HG03175 (cell line): ENCODE data around the gene DEGS2.
A peak's percentile ranks its signal among the peaks of the same experiment; 100 is the strongest.
"Not testable (repeated sequence)": the region's sequence is repeated elsewhere in the genome, so short reads cannot be mapped to it uniquely, and the experiment has no call there.

ENCODE experiments used
- ATAC-seq: cut with Tn5 transposase; IDR thresholded peaks from one replicate; pipeline ENCODE4 v1.9.1; 2021; ENCODE audit warnings: mild to moderate bottlenecking, moderate library complexity; ENCODE audit not compliant: unreplicated experiment

The DEGS2 gene

DNA sequence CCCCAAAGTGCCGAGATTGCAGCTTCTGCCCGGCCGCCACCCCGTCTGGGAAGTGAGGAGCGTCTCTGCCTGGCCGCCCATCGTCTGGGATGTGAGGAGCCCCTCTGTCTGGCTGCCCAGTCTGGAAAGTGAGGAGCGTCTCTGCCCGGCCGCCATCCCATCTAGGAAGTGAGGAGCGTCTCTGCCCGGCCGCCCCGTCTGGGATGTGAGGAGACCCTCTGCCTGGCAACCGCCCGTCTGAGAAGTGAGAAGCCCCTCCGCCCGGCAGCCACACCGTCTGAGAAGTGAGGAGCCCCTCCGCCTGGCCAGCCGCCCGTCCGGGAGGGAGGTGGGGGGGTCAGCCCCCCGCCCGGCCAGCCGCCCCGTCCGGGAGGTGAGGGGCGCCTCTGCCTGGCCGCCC lies 21.2 kb upstream of the DEGS2 start:
- ATAC-seq = not testable (repeated sequence)

DNA sequence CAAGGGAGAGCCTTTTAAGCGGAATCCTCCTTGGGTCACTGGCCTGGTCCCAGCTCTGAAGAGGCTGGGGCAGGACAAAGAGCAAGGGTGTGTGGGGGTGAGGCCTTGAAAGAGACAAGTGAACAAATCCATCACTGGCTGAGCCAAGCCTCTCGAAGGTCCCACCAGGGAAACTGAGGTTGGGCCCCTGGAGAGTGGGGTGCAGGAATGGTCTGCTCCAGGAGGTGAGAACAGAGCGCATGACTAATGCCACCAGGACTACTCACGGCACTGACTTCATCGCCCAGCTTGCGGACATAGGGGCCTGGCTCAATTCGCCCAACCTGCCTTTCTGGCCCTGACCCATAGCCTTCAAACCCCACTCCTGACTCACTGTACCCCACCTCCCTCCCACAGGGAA lies 19.2 kb upstream of the DEGS2 start:
- no peak for ATAC-seq

- no peak for ATAC-seq
Observed at GRCh38 chr14:100176811-100177327, 17.4 kb upstream of the DEGS2 start.

- no peak for ATAC-seq
Observed at GRCh38 chr14:100173353-100173752, 13.9 kb upstream of the DEGS2 start.

- no peak for ATAC-seq
Observed at GRCh38 chr14:100172811-100173210, 13.4 kb upstream of the DEGS2 start.

DNA sequence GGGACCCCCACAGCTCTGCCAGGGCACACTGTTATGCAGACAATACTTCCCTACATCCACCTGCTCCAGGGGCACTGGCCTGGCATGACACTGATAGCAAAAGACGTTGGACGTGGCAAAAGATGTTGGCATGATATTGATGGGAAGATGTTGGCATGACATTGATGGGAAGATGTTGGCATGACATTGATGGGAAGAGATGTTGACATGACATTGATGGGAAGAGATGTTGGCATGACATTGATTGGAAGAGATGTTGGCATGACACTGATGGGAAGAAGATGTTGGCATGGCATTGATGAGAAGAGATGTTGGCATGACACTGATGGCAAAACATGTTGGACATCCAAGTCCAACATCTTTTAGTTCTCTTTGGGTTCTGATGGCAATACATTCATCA lies 11.4 kb upstream of the DEGS2 start:
- ATAC-seq = no peak

DNA sequence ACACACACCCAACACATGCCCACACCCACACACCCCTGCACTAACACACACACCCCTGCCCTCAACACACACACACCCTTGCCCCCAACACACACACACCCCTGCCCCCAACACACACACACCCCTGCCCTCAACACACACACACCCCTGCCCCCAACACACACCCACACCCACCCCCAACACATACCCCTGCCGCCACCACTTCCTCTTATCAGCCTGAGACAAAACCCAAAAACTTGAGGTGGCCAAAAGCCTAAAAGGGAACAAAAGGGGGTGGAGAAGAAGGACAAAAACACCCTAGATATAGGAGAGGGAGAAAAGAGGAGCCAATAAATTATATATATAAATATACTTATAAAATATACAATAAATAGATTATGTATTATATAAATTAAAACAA lies 9.1 kb upstream of the DEGS2 start:
- no peak for ATAC-seq

DNA sequence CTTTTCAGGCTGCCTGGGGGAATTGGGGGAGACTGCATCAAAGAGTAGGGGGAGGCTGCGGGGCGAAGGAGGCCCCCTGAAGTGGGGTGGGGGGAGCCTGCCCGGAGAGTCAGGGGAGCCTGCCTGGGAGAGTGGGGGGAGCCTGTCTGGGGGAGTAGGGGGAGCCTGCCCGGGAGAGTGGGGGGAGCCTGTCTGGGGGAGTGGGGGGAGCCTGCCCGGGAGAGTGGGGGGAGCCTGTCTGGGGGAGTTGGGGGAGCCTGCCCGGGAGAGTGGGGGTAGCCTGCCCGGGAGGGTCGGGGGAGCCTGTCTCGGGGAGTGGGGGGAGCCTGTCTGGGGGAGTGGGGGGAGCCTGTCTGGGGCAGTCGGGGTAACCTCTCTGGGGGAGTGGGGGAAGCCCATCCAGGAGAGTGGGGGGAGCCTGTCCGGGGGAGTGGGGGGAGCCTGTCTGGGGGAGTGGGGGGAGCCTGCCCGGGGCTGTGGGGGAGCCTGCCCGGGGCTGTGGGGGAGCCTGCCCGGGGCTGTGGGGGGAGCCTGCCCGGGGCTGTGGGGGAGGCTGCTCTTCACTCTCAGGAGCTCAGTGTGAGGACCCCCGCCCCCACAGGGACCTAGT lies 6.5 kb upstream of the DEGS2 start:
- ATAC-seq = no peak

DNA sequence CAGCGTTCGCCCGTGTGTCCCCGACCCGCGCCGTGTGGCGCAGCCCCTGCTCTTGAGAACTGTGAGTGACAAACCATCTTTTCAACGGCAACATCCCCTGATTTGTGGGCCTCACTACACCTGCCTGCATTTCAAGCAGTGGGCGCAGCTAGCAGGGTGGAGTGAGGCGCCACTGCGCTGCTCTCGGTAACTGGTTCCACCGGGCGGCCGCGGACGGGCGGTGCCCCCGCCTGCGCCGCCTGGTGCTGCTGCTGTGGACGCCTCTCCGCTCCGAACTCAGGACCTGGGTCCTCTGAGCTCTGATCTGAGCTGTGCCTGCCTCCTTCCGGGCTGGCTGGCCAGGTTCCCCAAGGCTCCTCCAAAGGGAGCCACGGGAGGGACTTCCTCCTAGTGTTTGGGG lies 5.9 kb upstream of the DEGS2 start:
- ATAC-seq = no peak

DNA sequence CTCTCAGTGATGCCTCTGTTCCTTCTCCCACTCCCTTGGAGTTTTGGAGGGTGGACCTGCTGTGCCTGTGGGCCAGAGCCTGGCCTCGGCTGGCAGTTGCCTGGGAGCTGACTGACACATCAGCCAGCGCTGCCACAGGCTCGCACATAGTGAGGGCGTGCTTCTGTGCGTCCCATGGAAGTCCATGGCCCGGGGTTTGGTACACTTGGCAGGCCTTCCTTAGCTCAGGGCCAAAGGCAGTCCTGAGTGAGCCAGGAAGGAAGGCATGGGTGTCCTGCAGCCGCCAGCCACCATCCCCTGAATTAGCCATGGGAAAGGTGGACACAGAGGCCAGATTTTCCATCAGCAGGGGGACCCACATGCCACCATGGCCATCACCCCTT lies 1.1 kb upstream of the DEGS2 start:
- ATAC-seq = no peak

DNA sequence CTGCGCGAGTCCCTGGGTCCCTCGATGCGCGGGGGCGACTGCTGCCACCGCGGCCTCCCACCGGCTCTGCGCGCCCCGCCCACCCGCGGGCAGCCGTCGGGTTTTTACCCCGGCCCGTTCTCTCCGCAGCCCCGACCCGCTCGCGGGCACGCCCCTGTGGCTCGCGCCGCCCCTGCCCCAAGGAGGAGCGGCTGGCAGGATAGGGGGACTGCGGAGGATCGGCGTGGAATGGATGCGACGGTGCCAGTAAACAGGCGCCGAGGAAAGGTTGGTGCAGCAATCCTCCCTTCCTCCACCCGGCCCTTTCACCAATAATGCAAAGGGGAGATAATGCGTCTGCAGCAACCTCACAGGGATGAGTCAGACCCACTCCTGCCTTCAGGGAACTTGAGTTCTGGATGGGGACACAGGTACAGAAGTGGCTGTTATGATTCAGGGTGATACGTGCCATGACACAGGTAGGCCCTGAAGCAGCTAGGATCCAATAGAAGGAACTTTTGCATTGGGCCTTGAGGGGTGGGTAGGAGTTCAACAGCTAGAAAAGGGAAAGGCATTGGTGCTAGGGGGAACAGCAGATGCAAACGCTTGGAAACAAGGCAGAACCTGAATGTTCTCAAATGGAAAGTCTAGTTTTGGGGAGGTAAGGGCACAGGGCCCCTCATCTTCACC lies 554 bp upstream of the DEGS2 start:
- peak; percentile 14 for ATAC-seq

DNA sequence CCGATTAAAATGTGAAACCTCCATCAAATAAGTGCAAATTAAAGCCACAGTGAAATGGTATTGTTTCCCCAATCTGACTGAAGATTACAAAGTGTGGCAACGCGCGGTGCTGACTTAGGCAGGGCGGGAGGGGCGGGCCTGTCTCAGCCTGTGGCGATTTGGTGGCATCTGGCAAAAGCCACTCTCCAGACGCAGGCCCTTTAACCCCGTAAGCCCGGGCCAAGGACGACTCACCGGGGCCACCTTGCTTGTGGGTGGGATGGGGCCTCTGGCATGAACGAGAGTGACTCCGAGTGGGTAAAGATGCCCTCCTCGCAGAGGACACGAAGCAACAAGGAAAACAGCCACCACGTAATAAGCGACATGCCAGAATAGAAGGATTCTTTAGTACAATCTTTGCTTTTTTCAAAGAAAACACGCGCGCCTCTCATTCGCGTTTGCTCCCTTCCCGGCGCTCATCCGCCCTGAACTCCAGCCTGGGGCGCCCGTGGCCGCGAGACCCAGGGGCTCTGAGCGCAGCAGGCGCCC lies 815 bp downstream of the DEGS2 start:
- ATAC-seq = no peak

DNA sequence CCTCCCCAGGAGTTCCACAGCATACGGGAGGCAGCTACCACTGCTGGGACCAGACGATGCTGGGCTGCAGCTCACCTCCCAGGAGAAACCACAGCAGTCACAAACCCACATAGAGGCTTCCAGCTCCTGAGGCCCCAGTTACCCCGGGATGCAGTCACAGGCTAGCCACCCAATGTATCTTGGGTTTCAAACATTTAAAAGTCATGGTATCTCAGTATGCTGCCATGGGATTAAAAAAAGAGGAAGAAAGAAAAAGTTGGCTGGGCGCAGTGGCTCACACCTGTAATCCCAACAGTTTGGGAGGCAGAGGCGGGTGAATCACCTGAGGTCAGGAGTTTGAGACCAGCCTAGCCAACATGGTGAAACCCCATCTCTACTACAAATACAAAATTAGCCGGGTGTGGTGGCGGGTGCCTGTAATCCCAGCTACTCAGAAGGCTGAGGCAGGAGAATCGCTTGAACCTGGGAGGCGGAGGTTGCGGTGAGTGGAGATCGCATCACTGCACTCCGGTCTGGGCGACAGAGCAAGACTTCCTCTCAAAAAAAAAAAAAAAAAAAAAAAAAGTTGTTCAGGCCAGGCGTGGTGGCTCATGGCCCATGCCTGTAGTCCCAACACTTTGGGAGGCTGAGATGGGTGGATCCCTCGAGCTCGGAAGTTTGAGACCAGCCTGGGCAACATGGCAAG lies 1.8 kb downstream of the DEGS2 start:
- peak; percentile 32 for ATAC-seq

- no peak for ATAC-seq
Observed at GRCh38 chr14:100156776-100157175, 2.7 kb downstream of the DEGS2 start.

DNA sequence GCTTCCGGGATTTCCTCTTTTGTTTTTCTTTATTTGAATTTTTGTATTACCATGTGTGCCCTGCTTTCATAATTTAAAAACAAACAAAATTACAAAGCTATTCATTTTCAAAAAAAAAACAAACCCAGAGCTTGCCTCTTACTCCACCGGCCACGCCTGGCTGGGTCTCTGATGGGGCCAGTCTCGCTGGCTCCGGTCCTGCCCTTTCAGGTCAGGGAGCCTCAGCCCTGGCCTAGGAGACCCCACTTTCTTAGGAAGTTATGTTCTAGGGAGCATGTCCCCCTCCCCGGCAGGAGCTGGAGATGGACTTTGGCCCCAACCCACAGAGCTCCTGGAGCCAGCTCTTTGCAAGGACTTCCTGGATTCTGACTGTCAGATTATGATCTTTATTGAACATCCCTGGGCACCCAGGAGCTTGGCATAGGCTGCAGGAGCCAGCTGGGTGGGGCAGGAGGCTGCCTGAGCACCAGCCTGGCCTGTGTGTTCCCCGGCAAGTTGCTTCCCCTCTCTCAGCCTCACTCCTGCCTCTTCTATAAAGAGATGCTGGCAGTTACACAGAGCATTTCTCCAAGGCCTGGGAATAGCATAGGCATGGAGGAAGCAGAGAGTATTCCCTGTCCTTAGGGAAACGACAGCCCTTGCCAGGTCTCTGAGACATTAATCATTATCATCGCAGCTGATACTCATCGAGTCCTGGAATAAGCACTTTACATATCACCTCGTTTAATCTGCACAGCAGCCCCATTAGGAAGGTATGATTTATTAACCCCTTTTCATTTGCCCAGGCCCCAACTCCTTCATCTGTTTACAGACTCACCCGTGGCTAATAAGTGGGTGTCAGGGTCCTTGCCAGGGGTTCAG lies 3.5 kb downstream of the DEGS2 start:
- ATAC-seq = no peak

GRCh38 chr14:100155049-100155621 lies 4.3 kb downstream of the DEGS2 start:
- no peak for ATAC-seq

- no peak for ATAC-seq
Observed at GRCh38 chr14:100153560-100153959, 5.9 kb downstream of the DEGS2 start.

DNA sequence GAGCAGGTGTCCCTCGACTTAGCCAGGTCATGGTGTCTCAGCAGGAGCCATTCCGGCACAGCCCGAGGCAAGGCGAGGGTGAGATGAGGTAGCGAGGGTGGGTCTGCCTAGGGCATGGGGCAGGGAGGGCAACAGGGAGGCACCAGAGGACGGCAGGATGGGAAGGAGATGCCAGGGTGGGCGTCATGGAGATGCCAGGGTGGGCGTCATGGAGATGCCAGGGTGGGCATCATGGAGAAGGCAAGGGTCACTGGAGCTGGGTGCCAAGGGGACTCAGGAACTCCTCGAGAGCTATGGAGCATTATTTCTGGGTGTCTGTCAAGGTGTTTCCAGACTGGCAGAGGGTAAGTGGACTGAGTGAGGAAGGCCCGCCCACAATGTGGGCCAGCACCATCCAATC lies 7.4 kb downstream of the DEGS2 start:
- no peak for ATAC-seq

- ATAC-seq = no peak
Observed at GRCh38 chr14:100150932-100151587, 8.4 kb downstream of the DEGS2 start.
